HG03066 (cell line): Measurements from ENCODE around the gene TBC1D22A.

Experiments used
- ATAC-seq: cut with Tn5 transposase; IDR thresholded peaks from one replicate; pipeline ENCODE4 v1.9.1; 2021; ENCODE audit warnings: low read depth; ENCODE audit not compliant: unreplicated experiment

TBC1D22A gene

DNA sequence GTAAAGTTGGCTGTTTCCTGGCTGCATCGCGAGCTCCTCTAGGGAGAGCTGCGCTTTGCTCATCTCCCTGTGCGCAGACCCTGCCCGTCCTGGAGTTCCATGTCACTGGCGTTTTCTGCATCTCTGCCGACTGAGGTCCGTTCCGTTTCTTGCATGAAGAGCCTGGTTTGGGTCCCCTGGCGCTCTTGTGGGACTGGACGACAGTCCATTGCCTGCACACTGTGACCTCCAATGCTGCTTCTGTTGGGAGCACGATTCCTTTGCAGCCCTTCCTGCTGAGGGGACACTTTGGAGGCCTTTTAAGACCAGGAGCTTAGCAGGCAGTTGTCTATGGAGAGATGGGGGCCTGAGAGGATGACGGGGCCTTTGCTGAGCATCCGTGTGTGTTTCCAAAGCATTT is 90.3 kb downstream of the TBC1D22A start:
- ATAC-seq = no peak

DNA sequence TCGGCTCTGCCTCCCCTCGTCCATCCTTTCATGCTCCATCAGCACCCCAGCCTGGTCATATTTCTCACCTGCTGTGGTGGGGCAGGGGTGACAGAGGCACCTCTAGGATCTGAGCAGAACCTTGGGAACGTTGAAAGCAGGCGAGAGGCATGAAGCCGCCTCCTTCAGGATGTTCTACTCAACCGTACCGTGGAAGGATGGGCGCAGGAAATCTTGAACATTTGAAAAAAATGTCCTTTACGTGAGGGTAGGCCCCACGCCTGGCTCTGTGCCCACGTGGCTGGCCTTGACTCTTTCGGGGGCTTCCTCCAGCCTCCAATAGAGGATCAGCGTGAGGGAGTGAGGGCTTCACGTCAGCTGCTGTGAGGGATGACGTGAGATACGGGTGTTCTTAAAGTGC is 90.7 kb downstream of the TBC1D22A start:
- ATAC-seq = no peak

DNA sequence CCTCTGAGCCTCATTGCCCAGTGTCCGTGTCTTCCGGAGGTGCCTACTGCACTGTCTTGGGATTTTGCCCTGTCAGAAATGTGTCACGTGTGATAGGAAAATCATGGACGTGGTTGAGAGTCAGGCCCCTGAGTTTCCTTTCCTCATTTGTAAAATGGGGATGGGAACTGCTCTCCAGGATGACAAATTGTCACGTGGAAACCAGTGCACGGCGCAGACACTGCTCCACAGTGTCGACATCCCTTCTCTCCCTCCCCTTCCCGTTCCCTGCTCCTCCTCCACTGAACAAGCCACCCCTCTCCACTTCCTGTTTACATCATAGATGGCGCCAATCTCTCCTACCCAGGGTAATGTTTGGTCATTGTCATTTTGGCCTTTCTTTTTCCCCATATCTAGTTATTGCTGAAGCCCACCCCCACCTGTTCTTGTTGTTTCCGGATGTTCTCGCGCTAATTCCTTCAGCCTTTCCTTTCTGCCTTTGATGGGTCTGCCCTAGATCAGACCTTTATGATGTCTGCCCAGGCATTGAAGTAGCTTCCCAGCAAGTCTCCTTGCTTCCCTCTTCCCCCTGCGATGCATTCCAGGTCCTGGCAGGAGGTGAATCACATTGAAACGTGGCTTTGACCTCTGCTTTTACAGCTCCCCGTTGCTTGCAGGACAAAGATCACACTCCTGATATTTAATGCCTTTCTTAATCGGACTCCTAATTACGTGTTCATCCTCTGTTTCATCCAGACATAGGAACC is 91.8 kb downstream of the TBC1D22A start:
- ATAC-seq = no peak

DNA sequence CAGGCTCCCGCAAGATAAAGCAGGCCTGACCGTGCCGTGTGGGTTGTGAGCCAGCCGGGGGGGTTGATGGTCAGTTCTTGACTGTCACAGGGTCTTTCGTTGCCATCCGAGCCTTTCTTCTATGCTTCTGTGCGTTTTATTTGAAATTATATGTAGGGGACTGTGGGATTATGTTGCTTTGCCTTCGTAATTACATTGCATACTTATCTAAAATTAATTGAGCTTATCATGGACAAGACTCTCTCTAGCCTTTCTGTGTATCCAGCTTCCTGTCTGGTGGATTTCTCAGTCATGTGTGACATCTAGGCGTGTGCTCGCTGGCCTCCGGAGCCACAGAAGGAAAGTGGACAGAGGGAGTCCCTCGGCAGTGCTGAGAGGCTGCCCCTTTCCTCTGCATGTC is 93.2 kb downstream of the TBC1D22A start:
- no peak for ATAC-seq

DNA sequence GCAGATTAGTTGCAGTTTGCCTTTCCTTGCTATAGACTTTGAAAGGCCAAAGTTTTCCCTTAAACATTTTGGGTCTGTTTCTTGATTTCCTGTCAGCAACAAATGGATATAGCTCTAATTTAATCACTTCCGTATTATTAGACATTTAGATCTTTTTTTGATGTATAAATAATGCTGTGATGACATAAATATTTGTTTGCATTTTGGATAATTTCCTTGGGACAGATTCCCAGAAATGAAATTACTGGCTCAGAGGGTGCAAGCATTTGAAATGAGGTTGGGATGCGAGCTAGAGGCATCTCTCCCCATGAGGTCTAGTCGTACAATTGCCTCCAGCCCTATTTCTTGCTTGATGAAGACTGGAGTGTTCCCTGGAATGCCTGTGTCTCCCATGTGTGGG is 94.2 kb downstream of the TBC1D22A start:
- no peak for ATAC-seq

DNA sequence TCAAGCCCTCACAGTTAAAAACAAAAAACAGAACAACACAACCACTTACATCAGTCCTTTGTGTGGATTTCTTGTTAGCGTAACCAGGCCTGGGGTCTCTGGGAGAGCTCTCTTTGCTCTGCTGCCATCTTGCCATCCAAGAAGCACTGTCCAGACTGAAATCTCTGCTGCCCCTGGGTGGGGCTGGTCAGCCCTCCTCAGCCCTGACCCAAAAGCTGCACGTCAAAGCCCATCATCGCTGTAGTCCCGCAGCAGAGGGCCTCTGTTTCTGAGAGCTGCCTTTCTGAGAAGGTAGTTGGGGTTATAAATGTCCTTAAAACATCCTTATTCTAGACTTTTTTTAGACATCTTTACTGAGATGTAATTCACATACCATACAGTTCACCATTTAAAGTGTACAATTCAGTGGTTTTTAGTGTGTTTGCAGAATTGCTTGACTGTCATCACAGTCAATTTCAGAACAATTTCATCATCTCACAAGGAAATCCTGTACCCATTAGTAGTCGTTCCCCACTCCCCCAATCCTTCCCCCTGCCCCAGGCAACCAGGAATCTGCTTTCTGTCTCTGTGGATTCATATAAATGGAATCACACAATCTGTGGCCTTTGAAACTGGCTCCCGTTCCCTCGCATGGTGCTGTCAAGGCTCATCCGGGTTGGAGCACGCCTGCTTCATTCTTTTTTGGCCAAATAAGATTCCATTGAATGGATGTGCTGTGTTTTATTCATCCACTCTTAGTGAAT is 94.9 kb downstream of the TBC1D22A start:
- ATAC-seq = no peak

DNA sequence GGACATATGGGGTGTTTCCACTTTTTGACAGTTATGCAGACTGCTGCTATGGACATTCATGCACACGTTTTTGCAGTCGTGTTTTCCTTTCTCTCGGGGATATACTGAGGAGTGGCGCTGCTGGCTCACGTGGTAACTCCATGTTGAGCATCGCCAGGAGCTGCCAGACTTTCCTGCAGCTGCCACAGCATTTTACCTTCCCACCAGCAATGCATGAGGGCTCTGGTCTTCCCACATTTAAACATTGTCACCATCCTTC is 95.4 kb downstream of the TBC1D22A start:
- ATAC-seq = no peak

DNA sequence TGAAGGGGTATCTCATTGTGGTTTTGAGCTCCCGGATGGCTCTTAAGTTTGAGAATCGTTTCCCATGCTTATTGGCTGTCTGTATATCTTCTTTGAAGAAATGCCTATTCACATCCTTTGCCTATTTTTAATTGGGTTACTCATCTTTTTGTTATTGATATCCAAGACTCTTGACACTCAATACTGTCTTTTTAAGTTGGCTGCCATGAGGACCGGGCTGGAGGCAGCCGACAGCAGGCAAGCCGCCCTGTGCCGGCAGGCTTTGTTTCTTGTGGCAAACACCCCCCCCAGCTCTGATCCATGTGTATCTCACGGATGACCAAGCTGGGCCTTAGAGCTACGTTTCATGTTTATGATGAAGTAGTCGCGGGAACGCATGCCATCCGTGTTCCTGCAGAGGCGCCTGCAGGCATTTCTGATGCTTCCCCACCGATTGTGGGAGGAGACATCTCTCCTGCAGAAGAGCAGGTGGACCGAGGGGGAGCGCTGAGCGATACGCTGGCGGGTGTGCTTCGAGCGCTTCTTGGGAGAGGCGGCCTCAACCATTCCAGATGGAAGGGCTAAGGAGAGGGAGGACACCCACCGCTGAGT is 95.8 kb downstream of the TBC1D22A start:
- no peak for ATAC-seq

DNA sequence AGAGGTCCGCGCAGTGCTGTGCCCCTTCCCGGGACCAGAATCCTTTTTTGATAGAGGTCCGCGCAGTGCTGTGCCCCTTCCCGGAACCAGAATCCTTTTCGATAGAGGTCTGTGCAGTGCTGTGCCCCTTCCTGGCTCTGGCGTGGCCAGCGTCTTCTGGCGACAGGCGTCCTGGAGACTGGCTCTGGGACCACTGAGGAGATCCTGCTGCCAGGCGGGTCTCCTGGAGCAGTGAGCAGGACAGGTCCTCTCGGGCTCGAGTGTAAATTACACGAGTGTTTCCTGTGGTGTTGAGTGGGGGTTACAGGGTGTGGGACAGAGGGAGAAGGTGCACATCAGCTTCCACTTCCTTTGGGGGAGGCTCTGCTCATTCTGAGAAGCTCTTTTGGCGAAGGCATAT is 98.1 kb downstream of the TBC1D22A start:
- no peak for ATAC-seq

DNA sequence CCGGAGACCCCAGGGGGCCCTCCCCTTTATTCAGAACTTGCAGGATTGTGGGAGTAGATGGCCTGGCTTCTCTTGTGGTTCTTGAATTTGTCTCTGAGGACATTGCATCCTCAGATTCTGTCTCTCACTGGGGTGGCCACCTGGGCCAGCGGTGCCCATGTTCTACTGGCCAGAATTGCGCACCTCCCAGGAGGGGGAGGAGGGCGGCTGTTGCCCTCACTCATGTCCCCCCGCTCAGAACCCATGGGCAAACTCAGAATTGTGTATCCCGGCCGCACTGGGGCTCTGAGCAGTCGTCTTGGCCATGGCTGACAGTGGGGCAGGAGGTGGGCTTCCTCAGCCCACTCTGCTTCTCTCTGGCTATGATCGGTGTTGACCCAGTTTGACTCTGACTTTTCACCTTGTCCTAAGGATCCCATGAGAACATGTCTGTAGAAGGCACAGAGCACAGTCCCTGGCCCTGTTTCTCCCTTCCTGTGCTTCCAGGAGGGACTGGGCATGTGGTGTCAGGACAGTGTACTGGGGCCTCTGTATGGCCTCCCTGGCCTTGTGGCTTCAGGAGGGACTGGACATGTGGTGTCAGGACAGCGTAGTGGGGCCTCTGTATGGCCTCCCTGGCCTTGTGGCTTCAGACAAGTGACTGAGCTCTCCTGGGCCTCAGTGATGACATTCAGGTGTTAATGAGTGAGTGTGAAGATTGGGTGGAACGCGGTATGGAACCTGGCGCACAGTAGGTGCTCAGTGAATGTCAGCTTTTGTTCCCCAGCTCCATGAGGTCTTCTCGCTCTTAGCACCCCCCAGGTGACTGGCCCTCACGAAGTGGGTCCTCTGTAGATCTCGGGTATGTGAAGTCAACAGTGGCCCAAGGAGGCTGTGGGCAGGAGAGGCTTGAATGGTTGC is 99.3 kb downstream of the TBC1D22A start:
- no peak for ATAC-seq

DNA sequence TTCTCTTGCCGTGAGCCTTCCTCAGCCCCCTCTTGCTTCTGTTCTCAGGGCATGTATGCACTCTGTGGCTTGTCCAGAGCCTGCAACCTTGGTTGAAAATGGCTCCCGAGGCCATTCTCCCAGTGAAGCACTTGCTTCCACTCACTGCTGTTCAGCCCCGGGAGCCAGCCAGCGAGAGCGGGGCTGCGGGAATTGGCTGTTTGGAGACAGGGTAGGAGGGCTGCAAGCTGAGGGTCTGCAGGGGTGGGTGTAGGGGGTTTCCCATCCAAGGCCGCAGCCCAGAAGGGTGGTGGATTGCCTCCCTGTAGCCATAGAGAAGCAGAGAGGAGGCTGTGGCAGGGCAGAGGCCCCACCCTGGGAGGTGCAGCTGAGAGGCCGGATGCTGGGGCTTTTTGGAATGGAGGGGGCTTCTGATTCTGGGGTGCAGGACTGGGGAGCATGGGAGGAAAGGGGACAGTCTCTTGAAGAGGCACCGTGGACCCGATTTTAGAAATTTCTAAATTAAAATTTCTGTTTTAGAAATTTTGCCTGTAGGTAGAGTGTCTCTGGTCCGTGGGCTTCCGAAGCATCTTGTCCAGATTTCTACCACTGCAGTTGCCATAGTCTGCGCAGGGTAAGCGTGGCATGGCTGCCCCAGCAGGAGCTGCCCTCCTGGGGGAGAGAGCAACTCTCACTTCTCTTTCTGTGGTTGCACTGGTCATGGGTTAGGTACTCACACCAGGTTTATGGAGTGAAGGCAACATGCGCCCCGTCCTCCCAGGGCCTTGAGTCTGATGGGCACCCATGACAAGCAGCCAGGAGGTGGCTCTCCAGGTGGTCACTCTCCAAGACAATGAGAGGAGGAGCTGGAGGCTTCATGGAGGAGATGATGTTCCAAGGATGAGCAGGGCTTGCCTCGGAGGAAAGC is 100.2 kb downstream of the TBC1D22A start:
- no peak for ATAC-seq

DNA sequence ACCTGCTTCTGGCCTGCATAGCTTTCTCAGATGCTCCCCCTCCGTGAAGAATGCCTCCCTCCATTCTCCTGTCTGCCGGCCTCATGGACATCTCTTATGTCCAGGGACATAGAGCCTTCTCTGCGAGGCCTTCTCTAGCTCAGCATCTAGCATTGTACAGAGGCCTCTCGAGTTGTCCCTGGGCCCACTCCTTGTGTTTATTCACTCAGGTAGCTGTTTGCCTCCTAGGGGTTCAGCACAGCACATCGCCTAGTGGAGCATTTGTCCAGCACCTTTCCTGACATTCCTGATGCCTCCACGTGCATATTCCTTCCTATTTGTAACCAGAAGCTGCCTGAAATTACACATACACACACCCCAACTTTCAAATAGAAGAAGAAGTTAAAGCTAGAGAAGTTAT is 101.3 kb downstream of the TBC1D22A start:
- ATAC-seq = no peak

DNA sequence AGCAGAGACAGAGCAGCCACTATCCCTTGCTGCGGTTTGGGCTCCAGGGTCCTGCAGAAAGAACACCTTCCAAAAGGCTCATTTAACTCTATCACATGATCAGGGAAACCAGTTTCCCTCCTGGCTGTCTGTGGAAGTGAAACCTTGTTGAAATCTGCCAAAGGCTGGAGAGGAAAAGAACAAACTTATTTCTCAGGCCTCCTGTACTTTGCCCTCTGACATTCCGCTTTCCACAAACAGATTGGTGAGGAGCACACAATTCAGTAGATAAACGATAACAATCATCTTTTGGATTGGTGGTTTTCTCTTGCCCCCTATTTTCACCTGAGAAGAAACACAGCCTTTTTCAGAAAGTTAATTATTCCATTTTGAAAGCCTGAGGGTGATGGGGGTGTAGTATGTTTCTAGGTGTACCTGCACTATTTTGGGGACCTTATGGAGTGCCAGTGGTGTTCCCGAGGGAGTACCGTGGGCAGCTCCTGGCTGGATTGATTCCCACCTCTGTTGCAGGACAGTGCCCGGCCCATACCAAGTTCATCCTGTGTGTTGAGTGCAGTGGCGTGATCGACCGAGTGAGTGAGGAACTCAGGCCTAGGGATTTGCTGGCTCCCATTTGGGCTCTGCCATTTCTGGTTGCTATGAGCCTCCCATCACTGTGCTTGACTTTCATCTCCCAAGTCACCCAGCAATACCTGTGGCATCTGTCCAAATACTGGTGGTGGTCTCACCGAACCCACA is 102.0 kb downstream of the TBC1D22A start:
- no peak for ATAC-seq

DNA sequence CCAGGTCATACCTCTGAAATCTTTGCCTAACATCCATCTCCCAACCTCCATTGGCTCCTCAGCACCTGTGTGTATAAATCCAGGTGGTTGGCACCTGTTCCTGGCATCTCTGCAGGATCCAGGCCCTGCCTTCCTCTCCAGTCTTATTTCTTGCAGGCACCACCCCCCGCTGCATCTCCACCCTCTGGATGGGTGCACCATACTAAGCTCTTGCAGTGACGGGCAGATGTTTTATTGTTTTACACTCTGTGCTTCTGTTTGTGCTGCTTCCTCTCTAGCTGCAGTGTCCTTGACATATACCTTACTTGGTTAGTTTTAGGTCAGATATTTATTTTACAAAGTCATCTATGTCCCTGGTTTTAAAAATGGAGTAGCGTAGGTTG is 102.6 kb downstream of the TBC1D22A start:
- ATAC-seq = no peak

DNA sequence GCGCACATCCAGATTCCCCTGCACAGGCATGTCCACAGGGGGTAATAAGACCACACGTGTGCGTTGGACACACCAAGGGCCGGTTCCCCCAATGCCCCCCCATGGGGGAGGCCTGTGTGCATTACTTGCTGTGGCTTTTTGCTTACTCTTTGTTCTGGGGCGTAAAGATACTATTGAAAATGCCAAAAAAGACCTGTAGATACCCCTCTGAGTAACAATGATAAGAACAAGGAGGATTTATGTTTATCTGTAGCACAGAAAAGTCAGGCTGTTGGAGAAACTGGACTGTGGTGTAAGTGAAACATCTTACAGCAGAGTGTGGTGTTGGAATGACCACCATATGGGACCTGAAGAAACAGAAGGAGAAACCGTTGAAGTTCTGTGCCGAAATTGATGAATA is 103.2 kb downstream of the TBC1D22A start:
- ATAC-seq = no peak

DNA sequence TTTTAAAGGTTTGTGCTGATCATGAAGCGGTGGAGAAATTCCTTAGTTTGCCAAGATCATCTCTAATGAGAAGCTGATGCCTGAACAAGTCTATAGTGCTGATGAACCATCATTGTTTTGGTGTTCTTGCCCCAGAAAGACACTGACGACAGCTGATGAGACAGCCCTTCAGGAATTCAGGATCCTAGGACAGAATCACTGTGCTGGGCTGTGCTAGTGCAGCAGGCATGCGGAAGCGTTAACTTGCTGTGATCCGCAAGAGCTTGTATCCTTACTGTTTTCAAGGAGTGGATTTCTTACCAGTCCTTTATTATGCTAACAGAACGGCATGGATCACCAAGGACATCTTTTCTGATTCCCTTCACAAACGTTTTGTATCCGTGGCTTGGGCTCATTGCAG is 104.1 kb downstream of the TBC1D22A start:
- ATAC-seq = no peak

DNA sequence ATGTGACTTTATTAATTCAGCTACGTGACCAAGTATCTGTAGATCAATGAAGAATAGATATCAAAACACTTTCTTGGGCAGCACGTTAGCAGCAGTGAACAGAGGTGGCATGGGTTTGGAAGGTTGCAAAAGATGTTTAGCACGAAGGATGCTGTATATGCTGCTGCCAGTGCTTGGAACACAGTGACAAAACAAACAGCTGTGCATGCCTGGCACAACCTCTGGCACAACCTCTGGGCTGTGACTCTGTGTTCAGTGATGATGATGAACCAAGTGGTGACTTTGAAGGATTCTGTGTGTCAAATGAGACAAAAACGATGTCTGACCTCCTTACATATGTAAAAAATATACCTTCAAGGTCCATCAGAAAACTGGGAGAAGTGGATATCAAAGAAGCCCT is 104.7 kb downstream of the TBC1D22A start:
- no peak for ATAC-seq

DNA sequence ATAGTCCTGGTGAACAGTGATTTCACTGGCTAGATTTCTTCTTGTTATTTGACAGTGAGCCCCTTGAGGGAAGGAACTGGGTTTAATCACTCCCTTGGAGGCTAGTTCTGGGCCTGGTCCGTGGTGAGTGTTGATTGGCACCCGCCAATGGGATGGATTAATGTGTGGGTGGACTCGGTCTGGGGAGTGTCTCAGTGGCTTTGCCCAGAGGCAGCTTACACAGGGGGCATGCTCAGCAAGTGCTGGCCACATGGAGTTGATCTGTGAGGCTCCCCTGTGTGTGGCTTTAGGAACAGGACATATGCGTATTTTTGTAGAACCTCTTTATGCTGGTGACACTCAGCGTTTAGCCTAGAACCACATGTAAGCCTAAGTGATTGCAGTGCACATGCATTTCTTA is 106.9 kb downstream of the TBC1D22A start:
- ATAC-seq = no peak

DNA sequence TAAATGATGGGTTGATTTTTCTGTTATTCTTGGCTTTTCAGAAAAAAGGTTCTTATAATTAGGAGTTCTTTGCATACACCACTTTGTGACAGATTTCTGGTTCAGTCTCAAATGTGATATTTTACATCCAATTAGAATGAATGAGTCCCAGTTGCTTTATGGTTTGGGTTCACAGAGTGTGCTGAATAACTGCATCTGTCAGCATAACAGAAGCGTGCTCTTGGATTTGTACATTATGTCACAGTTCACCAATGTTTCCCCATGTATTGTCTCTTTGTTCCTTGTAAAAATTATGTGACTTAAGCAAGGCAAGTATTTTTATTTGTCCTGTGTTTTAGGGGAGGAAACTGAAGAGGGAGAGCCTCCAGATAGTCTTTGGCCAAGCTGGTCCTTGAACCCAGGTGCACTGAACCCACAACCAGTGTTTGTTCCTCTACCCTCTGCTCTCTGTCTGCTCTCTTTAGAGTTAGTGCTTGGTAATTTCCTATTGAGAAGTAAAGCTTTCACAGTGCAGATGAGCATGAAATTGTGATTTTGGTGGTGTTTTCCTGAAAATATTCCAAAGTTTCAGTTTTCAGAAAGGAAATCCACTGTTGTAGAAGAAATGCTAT is 107.5 kb downstream of the TBC1D22A start:
- no peak for ATAC-seq
